Measurements from ENCODE around the gene SMIM45.

SMIM45 gene

DNA sequence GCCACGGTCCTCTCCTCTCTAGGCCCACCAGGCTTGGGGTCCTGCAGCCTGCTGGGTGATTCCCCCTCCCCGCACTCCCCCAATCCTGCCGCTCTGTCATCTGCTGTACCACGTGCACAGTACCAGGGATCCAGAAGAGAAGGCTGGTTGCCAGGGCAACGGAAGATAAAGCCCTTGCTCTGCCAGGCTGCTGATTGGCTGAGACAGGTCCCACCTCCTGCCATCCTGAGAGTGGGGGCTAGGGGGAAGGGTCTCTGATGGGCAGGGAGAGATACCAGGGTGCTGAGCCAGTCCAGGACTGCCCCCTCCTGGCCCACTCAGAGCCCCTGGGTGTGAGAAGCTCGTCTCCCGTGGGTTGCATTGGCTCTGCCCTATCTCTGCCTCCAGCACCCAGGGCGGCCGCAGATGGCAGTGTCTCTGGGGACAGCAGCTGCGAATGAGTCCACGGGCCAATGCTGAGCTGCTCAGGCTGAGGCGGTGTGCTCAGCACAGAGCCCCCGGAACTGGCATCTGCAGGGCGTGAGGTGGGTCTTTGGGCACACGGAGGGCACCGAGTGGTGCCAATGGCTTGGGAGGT lies at the start of gene SMIM45:
SMIM45 (plus strand) TSS at position 253 of the 577 bp plus-strand sequence.
- no peak for DNase-seq

- DNase-seq: no peak
Measured at GRCh38 chr22:41902932-41903421, 49.0 kb upstream of the SMIM45 start.

DNA sequence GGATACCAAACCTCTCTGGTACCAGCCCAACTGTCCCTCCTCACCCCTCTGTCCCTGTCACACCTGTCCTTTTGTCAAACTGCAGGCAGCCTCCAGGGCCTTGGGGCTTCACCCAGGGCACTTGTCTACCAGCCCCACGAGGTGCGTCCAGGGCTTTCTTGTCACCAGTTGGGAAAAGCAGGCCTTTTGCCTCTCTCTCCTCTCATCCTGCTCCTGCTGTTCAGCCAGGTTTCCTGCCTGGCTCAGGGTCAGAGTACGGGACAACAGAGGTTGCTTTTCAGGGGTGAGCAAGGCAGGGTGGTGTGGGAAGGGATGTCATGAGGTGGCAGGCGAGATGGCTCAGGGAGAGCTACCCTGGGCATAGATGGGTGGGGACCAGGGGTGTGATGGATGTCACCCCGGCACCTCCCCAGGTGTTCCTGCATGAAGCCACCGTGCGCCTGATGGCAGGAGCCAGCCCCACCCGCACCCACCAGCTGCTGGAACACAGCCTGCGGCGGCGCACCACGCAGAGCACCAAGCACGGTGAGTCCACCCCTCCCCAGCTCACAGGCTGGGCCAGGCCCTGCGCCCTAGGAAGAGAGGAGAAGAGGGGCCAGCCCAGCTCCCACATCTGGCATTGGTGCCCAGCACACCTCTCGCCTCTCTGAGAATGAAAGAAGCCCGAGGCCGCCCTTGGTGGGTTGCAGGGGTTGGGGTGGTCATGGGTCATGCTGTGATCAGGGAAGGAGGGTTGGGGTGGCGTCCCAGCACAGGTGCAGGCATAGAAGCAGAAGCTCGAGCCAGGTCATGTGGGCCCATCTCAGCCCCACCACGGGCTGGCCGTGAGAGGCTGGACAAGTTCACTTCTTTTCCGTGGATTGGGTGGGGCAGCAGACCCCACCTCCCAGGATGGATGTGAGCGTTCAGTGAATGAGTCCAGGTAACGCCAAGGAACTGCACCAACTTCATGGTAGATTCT lies 47.2 kb upstream of the SMIM45 start:
- no peak for DNase-seq

DNA sequence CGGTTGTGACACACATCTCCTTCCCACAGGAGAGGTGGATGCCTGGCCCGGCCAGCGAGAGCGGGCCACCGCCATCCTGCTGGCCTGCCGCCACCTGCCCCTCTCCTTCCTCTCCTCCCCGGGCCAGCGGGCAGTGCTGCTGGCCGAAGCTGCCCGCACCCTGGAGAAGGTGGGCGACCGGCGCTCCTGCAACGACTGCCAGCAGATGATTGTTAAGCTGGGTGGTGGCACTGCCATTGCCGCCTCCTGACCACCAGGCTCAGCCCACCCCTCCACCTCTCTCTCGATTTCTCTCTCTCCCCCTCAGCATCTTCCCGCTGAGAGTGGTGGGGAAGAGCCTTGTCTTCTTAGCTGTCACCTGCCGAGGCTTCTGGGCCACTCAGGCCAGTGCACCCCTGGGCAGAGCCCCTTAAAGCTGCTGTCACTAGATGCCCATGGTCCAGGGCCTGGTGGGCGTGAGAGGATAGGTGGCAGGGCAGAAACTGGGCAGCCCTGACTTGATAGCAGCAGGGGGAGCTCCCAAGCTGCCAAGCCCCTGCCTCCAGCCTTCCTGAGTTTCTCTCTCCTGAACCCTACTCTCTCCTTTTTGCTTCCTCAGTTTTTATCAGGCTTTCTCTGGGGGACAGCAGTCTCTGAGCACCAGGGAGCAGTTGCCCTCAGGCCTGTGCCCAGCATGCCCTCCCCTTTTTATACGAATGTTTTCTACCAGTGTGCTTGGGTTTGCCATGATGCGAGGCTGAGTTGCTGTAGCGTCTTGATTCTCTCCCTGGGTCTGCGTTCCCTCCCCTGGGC lies 46.3 kb upstream of the SMIM45 start:
- DNase-seq: no peak

DNA sequence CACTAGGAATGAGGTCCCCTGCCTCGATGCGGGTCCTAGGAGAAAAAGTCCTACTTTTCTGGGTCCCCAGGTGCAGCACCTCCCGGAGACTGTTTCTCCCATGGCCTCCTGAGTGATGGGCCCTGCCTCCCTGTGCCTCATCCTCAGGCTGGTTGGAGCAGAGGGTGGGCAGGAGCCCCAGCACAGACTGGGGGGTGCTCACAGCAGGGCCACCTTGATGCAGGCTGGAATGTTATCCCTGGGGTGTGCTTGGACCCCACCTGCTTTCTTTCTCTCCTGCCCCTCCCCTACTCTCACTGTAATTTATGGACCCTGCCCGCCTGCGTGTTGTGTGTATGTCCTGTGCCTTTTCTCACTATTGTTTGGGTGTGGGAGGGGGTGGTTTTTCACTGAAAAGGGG lies 45.1 kb upstream of the SMIM45 start:
- DNase-seq: no peak

DNA sequence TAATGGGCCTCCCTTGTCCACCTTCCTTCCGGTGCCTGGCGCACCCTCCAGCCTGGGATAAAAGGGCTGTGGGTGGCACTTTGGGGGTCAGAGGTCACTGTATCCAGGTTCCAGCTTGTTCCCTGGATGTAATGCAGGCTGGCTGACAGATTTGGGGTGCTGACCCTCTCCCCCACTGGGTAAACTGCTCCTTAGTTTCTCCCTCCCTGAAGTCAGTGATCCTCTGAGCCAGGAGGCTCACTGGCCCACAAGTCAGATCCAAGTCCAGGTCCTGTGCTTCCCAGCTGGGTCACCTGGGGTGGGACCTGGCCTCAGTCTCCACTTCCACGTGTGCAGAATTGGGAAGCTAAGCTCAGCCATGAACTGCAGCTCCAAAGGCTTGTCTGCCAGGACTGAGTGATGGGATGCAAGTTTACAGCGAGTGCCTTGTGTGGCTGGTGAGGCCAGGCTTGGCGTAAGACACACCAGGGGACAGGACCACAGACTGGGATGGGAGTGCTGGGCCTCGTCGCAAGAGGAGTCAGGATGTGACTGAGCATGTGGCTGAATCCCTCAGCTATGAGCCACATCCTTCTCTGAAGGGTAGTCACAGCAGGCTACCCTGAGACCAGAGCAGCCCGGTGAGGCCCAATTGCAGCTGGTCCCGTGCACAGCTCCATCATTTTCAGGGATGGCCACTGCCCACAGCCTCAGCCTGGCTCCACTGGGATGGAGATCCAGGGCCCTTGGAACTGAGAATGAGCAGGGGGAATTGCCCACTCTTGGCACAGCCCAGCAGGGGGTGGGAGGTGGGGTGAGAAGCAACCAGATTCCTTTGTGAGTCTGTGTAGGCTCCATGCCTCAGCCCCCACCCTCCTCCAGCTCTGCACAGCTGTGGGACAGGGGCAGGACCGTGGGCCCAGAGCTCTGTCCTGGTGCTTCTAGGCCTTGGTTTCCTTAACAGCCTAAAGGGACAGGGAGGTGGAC lies 44.2 kb upstream of the SMIM45 start:
- no peak for DNase-seq

GRCh38 chr22:41908411-41909309 lies 43.3 kb upstream of the SMIM45 start:
- no peak for DNase-seq

- no peak for DNase-seq
Measured at GRCh38 chr22:41909310-41910049, 42.5 kb upstream of the SMIM45 start.

DNA sequence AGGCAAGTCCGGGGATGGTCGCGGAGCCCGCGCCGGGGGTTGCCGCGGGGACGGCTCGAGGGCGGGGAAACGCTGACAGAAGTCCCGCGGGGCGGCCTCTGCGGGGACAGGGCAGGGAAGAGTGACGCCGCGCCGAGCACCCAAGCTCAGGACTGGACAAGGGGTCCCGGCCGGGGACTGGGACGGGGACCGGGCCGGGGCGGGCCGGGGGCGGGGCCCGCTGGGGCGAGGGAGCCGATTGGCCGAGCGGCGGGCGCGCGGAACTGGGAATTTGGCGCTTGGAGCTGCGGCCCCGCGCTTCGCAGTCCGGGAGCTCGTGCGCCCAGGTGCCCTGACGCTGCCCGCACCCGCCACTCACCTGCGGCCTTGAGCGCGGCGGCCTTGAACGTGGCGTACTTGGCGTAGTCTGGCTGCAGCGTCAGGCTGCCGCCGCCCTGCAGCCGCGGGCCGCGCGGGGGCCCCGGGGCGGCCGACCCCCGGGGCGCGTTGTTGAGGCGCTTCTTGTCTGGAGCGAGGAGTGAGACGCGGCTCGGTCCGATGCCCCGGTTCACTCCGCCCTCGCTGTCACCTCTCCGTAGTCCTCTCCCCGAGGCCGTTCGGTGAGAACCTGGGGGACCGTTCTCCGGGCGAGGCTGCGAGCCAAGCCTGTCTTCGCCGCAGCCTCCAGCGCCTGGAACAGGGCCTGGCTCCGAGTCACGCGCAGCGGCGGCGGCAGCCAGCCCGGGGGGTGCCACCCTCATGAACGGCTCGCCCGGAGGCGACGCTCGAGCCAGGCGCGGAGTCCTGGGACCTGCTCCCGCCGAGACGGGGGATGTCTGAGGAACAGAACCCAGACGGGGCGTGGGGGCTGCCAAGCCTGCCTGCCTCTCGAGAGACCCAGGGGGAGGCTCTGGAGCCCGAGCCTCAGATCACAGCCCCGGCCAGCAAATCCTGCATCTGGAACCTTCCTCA lies 41.6 kb upstream of the SMIM45 start:
- no peak for DNase-seq

DNA sequence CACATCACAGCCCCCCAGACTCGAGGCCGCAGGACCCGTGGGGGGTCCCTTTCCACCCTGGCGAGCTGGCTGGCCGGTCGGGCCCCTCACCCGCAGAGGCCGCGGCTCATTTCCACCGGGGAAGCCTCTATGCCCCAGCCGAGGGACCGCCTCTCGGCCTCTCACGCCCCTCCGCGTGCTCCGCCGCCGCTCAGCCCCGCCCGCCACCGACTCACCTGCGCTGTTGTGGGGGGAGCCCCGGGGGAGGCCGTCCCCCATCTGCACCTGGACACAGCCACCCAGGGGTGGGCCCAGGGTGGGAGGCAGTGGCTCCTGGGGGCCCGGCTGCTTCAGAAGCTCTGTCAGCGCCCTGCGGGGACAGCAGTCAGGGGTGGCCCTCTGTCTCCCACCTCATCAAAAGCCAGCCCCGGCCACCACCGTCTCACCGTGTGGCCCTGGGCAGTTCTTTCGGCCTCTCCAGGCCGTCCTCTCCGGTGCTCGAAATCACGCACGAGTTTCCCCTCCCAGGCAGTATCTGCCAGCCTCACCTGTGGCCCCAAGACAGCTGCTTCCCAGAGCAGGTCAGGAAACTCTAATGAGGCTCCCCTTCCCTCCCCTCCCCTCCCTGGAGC lies 40.8 kb upstream of the SMIM45 start:
- no peak for DNase-seq

DNA sequence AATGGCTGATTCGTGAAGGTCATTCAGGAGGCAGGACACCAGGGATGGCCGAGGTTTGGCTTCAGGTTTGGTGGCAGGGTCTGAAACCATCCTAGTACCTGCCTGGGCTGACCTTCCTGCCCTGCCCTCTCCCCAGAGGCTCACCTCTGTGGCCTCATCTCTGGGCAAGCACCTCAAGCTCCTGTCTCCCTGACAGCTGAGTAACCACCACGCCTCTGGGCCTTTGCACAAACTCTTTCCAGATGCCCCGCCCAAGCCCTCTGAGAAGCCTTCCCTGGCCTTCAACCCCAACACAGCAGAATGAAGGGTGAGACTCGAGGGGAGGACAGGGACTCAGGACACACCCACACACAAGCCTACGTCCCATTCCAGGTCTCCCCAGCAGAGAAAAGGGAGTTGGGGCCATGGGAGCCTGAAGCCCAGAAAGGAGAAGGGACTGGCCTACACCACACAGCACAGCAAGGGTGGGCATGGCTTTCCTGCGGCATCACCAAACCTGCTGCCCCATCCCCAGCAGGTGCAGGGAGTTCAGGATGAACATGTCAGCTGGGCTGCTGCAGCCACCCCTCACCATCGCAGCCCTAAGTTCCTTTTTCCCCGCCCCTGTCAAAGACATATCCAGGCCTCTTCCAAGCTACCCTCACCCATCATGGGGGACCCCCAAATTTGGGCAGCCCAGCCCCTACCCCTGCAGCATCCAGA lies 39.5 kb upstream of the SMIM45 start:
- DNase-seq: no peak

- no peak for DNase-seq
Measured at GRCh38 chr22:41913040-41913719, 38.8 kb upstream of the SMIM45 start.

GRCh38 chr22:41913842-41914534 lies 38.0 kb upstream of the SMIM45 start:
- no peak for DNase-seq

- DNase-seq: no peak
Measured at GRCh38 chr22:41914611-41915034, 37.3 kb upstream of the SMIM45 start.

DNA sequence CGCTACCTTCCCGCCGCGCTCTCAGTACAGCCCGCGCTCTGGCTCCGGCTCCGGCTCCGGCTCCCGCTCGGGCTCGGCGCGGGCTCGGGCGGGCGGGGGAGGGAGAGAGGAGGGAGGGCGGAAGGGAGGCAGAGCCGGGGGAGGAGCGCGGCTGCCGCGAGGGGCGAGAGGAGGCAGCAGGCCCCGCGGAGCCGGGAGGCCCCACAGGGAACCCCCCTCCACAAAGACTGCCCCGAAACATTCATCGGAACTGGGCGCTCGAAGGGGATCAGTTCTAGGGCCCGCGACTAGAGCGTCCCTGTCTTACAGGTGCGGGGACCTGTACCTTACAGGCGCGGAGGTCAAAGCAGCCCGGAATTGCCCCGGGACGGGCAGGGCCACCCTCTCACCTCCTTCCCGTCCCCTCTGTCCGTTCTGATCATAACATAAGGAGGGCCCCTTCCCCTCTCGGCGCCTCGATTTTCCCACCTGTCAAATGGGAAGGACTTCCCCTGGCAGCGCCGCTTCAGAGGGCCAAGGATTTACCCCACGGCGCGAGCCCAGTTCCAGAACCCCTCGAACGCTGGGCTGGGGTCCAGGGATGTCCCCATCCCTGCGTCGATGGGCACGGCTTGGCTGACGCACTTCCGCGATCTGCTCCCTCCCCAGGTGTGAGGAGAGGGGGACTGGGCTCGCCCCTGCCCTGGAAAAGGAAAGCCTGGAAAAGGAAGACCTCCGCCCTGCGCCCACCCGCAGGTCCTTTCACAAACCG lies 36.7 kb upstream of the SMIM45 start, which contains the start of gene SHISA8:
SHISA8 (minus strand) TSS at position 40 of the 751 bp plus-strand sequence. CDS start 407 bp downstream, outside the sequence.
- DNase-seq: peak in 3 of 4 experiments; percentile 34 to 45 (median 40)

Measured in activated CD4-positive, CD25-positive, alpha-beta regulatory T cell (primary cell).